PC-3 (cell line): ENCODE results near the gene PRDM12.

Experiments used
- CTCF ChIP-seq: fragments of 300-600 bp; sonication (generic); conservative IDR thresholded peaks from 2 replicates; pipeline ENCODE4 v1.5.1; 2017; ENCODE audit warnings: antibody characterized with exemption, low read depth, mild to moderate bottlenecking, low read length
- EZH2 ChIP-seq: fragments of 300-600 bp; sonication (generic); IDR thresholded peaks from one replicate; pipeline ENCODE4 v1.6.1; 2017; ENCODE audit warnings: antibody characterized with exemption, mild to moderate bottlenecking, low read length; ENCODE audit not compliant: unreplicated experiment
- EZH2phosphoT487 ChIP-seq: fragments of 300-600 bp; sonication (generic); IDR thresholded peaks from 2 replicates; pipeline ENCODE4 v1.6.1; 2018; ENCODE audit warnings: mild to moderate bottlenecking, antibody characterized with exemption, low read length, borderline replicate concordance

DNA sequence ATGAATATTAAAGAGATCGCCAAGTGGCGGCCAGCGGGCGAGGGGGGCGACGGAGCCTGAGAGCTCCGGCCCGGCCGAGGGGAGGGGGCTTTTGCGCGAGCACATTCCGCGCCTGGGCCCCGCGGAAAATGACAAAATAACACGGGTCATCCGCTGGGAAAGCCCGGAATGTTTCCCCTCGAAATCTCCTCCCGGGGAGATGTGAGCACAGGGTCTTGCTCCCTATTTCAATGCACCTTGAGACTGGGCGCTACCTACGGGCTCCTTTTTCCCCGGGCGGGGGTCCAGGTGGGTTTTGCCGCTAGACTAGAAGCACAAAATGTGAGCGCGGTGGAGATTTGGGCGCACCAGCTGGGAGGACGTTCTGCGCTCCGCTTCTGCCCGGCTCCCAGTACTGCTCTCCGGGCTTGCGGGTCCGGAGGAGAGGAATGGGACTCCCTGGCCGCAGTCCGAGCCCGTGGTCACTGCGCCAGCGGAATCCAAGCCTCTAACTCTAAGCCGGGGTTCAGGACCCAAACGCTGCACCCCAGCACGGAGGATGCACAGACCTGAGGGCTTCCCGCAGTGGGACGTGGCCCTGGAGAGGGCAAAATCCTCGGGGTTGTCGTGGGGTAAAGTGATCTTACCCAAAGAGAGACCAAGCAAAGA is 2.8 kb upstream of the PRDM12 start:
- TF ChIP-seq CTCF: no peak
- TF ChIP-seq EZH2: no peak
- TF ChIP-seq EZH2phosphoT487: no peak
